Brain pericyte (primary cell): ENCODE results near the gene CFC1.
"Not testable (repeated sequence)": the region's sequence is repeated elsewhere in the genome, so short reads cannot be mapped to it uniquely, and the experiment has no call there.

Source experiments
- DNase-seq: peaks from one replicate; pipeline ENCODE4 v3.0.0-alpha.2; 2012; ENCODE audit warnings: low read depth, low spot score

The CFC1 gene

GRCh38 chr2:130599393-130599792 is at the start of gene CFC1:
CFC1 (minus strand) TSS chr2:130599575; CDS start chr2:130599287, 288 bp downstream.
- not testable (repeated sequence) for DNase-seq

DNA sequence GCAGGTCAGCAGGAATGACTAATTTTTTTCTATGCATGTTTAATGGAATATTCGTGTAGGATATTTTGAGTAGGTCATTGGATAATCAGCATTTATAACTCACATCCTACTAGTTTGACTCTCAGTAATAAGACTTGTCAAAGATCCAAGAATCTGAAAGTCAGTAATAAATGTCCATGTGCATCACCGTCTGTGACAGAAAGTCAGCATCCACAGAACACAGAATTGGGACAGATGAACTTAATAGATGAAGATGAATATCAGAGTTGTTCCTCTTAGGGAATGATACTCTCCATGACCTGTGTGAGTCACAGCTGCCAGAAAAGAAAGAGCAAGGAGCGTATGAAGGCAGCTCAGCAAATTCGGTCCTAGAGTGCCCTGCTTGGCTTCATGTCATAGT is 42.3 kb upstream of the CFC1 start:
- DNase-seq = not testable (repeated sequence)

DNA sequence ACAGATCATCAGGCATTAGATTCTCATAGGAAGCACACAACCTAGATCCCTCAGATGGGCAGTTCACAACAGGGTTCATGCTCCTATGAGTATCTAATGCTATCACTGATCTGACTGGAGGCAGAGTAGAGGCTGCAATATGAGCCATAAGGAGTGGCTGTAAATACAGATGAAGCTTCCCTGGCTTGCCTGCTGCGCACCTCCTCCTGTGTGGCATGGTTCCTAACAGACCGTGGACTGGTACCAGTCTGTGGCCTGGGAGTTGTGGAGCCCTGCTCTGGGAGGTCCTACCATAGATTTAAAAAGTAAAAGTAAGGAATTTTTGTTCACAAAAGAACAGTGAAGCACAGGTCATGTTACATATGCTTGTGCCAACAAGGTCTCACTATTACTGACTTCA is 39.6 kb upstream of the CFC1 start:
- not testable (repeated sequence) for DNase-seq

DNA sequence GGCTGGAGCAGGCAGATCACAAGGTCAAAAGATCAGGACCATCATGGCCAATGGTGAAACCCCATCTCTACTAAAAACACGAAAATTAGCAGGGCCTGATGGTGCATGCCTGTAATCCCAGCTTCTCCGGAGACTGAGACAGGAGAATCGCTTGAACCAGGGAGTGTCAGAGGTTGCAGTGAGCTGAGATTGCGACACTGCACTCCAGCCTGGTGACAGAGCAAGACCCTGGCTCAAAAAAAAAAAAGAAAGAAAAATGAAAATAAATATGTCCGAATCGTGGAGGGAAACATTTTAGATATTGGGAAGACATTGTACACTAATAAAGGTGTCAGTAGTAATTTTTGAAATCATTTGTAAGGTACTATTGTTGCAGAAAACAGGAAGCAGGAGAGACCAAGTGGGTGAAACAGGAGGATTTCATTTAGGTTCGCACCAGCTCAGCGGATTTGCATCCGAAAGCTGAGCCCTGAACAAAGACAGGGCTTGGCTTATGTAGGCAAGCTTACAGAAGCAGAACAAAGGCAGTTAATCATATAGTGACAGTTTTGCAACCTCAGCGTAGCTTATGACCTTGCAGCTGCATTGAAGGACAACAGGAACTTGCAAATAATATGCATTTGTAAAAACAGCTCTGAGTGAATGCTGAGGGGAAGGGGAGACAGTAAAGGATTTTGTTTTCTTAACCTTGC is 29.6 kb upstream of the CFC1 start:
- not testable (repeated sequence) for DNase-seq

DNA sequence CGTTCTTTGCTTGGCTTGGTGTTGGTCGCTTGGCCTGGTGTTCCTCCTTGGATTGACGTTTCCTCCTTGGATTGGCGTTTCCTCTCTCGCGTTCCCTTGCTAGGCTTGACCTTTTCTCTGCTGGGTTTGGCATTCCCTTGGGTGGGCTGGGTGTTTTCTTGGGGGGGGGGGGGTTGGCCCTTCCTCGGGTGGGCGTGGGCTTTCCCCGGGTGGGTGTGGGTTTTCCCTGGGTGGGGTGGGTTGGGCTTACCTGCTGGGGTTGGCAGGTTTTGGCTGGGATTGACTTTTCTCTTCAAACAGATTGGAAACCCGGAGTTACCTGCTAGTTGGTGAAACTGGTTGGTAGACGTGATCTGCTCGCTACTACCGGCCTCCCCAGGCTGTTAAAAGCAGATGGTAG is 11.8 kb upstream of the CFC1 start, which contains the start of gene POTEJ:
TSS of gene POTEJ (plus strand) at position 301 of the 400 bp plus-strand sequence. CDS start at position 394, 93 bp downstream.
- DNase-seq = not testable (repeated sequence)

GRCh38 chr2:130610486-130610885 is 11.1 kb upstream of the CFC1 start:
- DNase-seq = not testable (repeated sequence)

GRCh38 chr2:130609002-130609920 is 9.9 kb upstream of the CFC1 start:
- DNase-seq = not testable (repeated sequence)

GRCh38 chr2:130608276-130609001 is 9.1 kb upstream of the CFC1 start:
- DNase-seq = not testable (repeated sequence)

DNA sequence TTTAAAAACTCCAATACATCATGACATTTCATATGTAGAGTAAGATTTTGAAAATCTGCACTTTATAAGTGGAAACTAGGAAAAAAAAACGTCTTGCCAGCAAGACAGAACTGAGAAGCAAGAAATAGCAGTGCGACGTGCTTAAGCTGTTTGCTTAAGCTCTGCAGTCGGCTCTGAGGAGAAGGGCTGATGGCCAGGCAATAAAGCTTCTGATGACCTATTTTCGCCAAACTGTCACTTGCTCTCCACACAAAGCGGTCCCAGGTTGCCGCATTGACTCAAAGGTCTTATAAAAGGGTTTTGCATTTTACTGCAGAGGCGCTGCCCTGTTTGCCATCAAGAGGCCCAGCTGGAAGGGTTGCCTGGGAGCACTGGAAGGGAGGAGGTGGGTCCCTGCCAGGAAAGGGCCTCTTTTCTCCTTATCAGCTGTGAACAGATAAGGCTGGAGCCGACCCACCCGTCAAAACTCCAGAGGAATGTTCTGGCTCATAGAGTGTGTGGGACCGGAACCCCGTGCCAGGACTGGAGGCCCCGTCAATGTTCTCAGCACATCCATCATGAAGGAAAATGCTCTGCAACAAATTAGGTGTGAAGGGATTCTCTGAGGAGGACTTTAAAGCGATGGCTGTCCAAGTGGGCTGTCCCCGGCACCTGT is 2.4 kb upstream of the CFC1 start:
- not testable (repeated sequence) for DNase-seq

GRCh38 chr2:130599926-130600325 is 551 bp upstream of the CFC1 start:
- DNase-seq = not testable (repeated sequence)

GRCh38 chr2:130598463-130598862 is 912 bp downstream of the CFC1 start:
- not testable (repeated sequence) for DNase-seq

DNA sequence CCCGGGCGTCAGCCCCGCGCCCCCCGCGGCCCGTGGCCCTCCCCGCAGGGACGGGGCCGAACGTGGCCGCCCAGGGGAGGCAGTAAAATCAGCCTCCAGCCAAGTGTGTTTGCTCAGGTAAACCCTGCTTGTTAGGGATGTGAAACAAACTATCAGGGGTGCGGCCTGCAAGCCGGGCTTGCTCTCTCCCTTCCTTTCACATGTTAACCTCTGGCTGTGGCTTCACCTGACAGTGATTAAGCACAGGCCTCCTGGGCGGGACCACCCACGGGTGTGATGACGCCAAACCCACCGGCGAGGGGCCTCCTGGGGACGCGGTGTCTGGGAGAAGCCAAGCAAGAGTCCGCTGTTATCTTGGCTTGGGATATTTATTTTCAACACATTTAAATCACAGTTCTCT is 1.4 kb downstream of the CFC1 start:
- DNase-seq = not testable (repeated sequence)

DNA sequence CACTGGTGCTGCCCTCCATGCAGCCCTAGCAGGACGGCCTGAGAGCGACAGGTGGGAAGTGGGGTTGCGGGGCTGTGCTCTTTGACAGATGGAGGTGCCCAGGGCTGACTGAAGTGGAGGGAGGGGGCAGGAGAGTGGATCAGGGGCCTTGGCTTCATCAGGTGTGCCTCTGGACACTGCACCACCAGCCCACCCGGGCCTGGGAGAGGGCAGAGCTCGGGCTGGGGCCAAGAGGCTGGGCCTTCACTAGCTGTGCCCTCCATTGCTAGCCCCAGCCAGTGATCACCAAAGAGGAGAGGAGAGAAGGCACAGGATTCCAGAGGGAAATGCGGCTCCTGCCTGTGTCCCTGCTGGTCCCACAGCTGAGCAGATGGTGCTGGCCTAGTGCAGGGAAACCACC is 2.6 kb downstream of the CFC1 start:
- DNase-seq = not testable (repeated sequence)

- DNase-seq = not testable (repeated sequence)
These were observed 5.4 kb downstream of the CFC1 start for GRCh38 chr2:130594011-130594410.

GRCh38 chr2:130592791-130593414 is 6.5 kb downstream of the CFC1 start:
- DNase-seq = not testable (repeated sequence)

- not testable (repeated sequence) for DNase-seq
These were observed 8.5 kb downstream of the CFC1 start for GRCh38 chr2:130590842-130591359.

DNA sequence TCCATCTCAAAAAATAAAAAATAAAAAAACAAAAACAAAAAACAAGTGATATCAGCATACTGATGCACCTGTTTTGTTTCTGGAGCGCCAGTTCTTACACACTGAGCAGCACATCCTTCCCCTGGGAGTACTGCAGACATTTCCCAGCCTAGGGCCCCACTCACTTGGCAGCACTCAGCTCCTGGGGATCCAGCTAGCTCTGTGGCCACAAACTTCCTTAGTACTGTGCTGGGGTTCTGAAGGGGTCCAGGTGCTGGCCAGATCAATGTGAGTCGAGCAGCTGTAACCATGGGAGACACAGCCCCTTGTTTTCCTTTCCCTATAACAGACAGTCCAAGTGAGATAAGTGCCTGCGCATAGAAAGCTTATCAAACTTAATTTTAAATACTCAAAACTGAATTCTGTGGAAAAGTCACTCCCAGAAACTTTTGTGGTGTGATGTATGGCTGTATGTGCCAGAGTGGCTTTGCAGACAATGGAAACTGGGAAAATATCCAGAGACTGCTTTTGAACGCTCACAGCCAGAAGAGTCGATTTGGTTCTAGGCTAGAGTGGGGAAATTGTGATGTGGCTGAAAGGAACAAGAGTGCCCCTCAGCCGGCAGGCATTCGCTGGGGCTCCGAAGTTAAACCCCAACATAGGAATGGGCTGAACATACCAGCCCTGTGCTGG is 9.1 kb downstream of the CFC1 start:
- DNase-seq = not testable (repeated sequence)

DNA sequence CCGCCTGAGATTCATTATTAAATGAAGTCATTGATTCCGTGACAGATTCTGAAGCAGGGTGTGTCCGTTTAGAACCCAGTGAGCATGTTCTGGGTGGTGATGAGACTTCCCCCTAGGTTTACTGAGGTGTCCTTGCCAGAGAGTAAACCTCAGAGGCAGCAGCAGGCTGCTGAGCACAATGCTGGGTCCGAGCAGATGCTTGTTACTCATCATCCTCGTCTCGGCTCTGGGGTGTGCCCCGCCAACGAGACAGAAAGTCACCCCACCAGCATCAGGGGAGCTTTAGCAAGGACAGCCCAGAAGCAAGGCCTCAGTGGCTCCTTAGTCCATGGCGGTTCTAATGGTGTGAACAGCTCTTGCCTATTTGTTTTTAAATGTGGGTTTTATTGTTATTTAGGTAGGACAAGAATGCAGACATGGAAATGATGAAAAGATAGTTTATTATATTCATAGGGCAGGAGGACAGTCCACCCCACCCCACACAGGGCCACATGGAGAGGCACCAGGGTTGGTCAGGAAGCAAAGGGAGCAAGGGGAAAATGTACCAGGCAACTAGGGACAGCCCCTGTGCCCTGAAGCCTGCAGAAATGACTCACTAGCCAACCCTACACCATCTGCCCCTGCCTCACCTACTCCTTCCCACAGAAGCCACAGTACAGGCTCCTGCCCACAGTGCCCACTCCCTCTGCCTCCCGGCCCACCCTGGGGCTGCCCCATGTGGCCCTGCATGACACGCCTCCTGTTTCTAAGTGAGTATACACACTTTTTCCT is 10.5 kb downstream of the CFC1 start:
- not testable (repeated sequence) for DNase-seq

- DNase-seq = not testable (repeated sequence)
These were observed 14.6 kb downstream of the CFC1 start for GRCh38 chr2:130584726-130585125.
